HCT116 (cell line): ENCODE measurements around the gene ACSM6. TPM values are rescaled to one million over a fixed set of nuclear protein-coding genes. Genes with fewer than 3 reads are reported as not detected.

Experiments used
- ATAC-seq: fragments of 200-7000 bp; cut with Tn5 transposase; 2 replicates; pipeline ENCODE4 v1.9.1; 2020; ENCODE audit warnings: mild to moderate bottlenecking, moderate library complexity
- BruUV-seq: library from RNA; stranded (reverse); fragments of 400-500 nt; replicated peaks from 2 replicates; lab custom pipeline; 2021; lab: Mats Ljungman, UMichigan
- CTCF ChIA-PET: fragments of 300-600 bp; sonication (Branson Sonifier 250); formaldehyde crosslinking; loops from one replicate; lab custom pipeline; 2021; ENCODE audit warnings: antibody characterized with exemption; lab: Charles Lee
- POLR2A ChIA-PET: fragments of 300-600, 350-600 bp; sonication (Branson Sonifier 250); formaldehyde crosslinking; loops from one replicate; lab custom pipeline; 2021; ENCODE audit warnings: antibody characterized with exemption; lab: Charles Lee
- RAD21 ChIA-PET, 2 experiments: fragments of 300-600 bp; sonication (Branson Sonifier 250); formaldehyde crosslinking; loops; one replicate each; lab custom pipeline; 2023; ENCODE audit warnings: low total read pairs in 2 of 2; ENCODE audit not compliant: uncharacterized antibody in 2 of 2, unreplicated experiment in 2 of 2, low non-redundant PET in 1 of 2; lab: Charles Lee
- DNase-seq: peaks from one replicate; pipeline ENCODE4 v3.0.0-alpha.2; 2010; ENCODE audit warnings: low read depth, low spot score
- H2AFZ ChIP-seq: fragments of 200-600 bp; shearing (Covaris generic), sonication (generic); 2 replicates; pipeline ENCODE4 v1.6.1; 2017; ENCODE audit warnings: low read depth, mixed run types, mixed read lengths, antibody characterized with exemption, low read length; ENCODE audit not compliant: poor library complexity, severe bottlenecking
- H3K27ac ChIP-seq: 2 replicates; pipeline ENCODE4 v1.5.1; 2012; ENCODE audit warnings: low read depth, low read length
- H3K27me3 ChIP-seq: fragments of 200-600 bp; sonication (generic); 2 replicates; pipeline ENCODE4 v1.6.1; 2016; ENCODE audit warnings: mixed run types, low read length, mixed read lengths; ENCODE audit not compliant: insufficient read depth
- H3K36me3 ChIP-seq, 2 experiments: fragments of 200-500 bp in 1 of 2; fragments of 200-600 bp in 1 of 2; sonication (Bioruptor generic) in 1 of 2; sonication (generic) in 1 of 2; 2 replicates each; pipeline versions ENCODE4 v1.5.1 to v1.6.1; 2014 to 2016; ENCODE audit warnings: low read length in 2 of 2, inconsistent platforms in 1 of 2, mixed read lengths in 1 of 2, mixed run types in 1 of 2; ENCODE audit not compliant: insufficient read depth in 2 of 2, control insufficient read depth in 1 of 2
- H3K4me1 ChIP-seq, 2 experiments: fragments of 200-600 bp in 1 of 2; sonication (generic) in 1 of 2; 2 replicates each; pipeline versions ENCODE4 v1.5.1 to v1.6.1; 2012 to 2017; ENCODE audit warnings: low read length in 2 of 2, inconsistent platforms in 1 of 2, mild to moderate bottlenecking in 1 of 2, mixed read lengths in 1 of 2, mixed run types in 1 of 2, moderate library complexity in 1 of 2; ENCODE audit not compliant: insufficient read depth in 2 of 2, control insufficient read depth in 1 of 2
- H3K4me2 ChIP-seq: fragments of 200-600 bp; sonication (generic); 2 replicates; pipeline ENCODE4 v1.6.1; 2017; ENCODE audit warnings: mixed run types, low read length, mixed read lengths
- H3K4me3 ChIP-seq, 2 experiments: fragments of 200-600 bp in 1 of 2; sonication (generic) in 1 of 2; replicated peaks in 1 of 2; 2 replicates each; pipeline ENCODE4 v1.5.1; 2011 to 2016; ENCODE audit warnings: low read length in 2 of 2, control low read depth in 1 of 2, low read depth in 1 of 2, mild to moderate bottlenecking in 1 of 2, mixed read lengths in 1 of 2, mixed run types in 1 of 2
- H3K79me2 ChIP-seq: fragments of 200-600 bp; sonication (generic); 2 replicates; pipeline ENCODE4 v1.6.1; 2017; ENCODE audit warnings: mild to moderate bottlenecking, mixed run types, low read length, moderate library complexity, mixed read lengths; ENCODE audit not compliant: insufficient read depth
- H3K9ac ChIP-seq: fragments of 200-600 bp; sonication (generic); 2 replicates; pipeline ENCODE4 v1.6.1; 2016; ENCODE audit warnings: low read length, mixed read lengths
- H3K9me2 ChIP-seq: fragments of 200-600 bp; sonication (generic), shearing (Covaris generic); 2 replicates; pipeline ENCODE4 v1.6.1; 2017; ENCODE audit warnings: mixed run types, mild to moderate bottlenecking, moderate library complexity; ENCODE audit not compliant: insufficient read depth
- H3K9me3 ChIP-seq, 2 experiments: fragments of 200-500 bp in 1 of 2; fragments of 200-600 bp in 1 of 2; sonication (Bioruptor generic) in 1 of 2; sonication (generic) in 1 of 2; 2 replicates each; pipeline ENCODE4 v1.6.1; 2014 to 2017; ENCODE audit warnings: low read length in 2 of 2, mixed read lengths in 2 of 2, inconsistent platforms in 1 of 2, low read depth in 1 of 2, mild to moderate bottlenecking in 1 of 2, mixed run types in 1 of 2, moderate library complexity in 1 of 2; ENCODE audit not compliant: control insufficient read depth in 1 of 2, insufficient read depth in 1 of 2
- H4K20me1 ChIP-seq: fragments of 200-600 bp; sonication (generic), shearing (Covaris generic); 2 replicates; pipeline ENCODE4 v1.6.1; 2017; ENCODE audit warnings: mixed run types, mild to moderate bottlenecking, moderate library complexity; ENCODE audit not compliant: insufficient read depth
- CEBPB ChIP-seq: IDR thresholded peaks from 2 replicates; pipeline ENCODE4 v1.6.1; 2012; ENCODE audit warnings: low read depth
- EGR1 ChIP-seq: IDR thresholded peaks from 2 replicates; pipeline ENCODE4 v1.6.1; 2012; ENCODE audit warnings: low read depth
- ELF1 ChIP-seq: IDR thresholded peaks from 2 replicates; pipeline ENCODE4 v1.6.1; 2012; ENCODE audit warnings: low read depth, borderline replicate concordance
- EZH2 ChIP-seq: fragments of 200-600 bp; sonication (generic); IDR thresholded peaks from 2 replicates; pipeline ENCODE4 v1.6.1; 2017; ENCODE audit warnings: antibody characterized with exemption, mixed run types
- EZH2phosphoT487 ChIP-seq: fragments of 200-600 bp; IDR thresholded peaks from 2 replicates; pipeline ENCODE4 v1.6.1; 2018; ENCODE audit warnings: antibody characterized with exemption, borderline replicate concordance
- POLR2A ChIP-seq: IDR thresholded peaks from 2 replicates; pipeline ENCODE4 v1.7.0; 2011; ENCODE audit warnings: borderline replicate concordance; ENCODE audit not compliant: insufficient read depth, insufficient read length; ENCODE audit errors: extremely low read depth
- TCF7L2 ChIP-seq: IDR thresholded peaks from 2 replicates; pipeline ENCODE4 v1.7.0; 2011; ENCODE audit warnings: borderline replicate concordance, inconsistent platforms; ENCODE audit not compliant: insufficient read depth, insufficient read length; ENCODE audit errors: extremely low read depth
- ZFX ChIP-seq: fragments of 450-650 bp; IDR thresholded peaks from 2 replicates; pipeline ENCODE4 v1.6.1; 2017
- intact Hi-C: fragments of 100-400 bp; cut with micrococcal nuclease; formaldehyde crosslinking; loops from 2 replicates; pipeline ENCODE4 v1.10.0; 2022
- total RNA-seq: library from RNA; stranded (reverse); gene quantifications from one replicate; pipeline ENCODE4 v1.2.1, GENCODE V29; 2021; ENCODE audit not compliant: unreplicated experiment
- TF ChIP-seq, protein P1 (sequence below): IDR thresholded peaks from 2 replicates; pipeline ENCODE4 v1.6.1; 2012
- TF ChIP-seq, protein P2 (sequence below): IDR thresholded peaks from 2 replicates; pipeline ENCODE4 v1.6.1; 2011; ENCODE audit warnings: mild to moderate bottlenecking, low read length, moderate library complexity; ENCODE audit not compliant: insufficient replicate concordance; ENCODE audit errors: extremely low read depth

Gene ACSM6
- total RNA-seq, 1 experiment from 2014 or later, result not detected

DNA sequence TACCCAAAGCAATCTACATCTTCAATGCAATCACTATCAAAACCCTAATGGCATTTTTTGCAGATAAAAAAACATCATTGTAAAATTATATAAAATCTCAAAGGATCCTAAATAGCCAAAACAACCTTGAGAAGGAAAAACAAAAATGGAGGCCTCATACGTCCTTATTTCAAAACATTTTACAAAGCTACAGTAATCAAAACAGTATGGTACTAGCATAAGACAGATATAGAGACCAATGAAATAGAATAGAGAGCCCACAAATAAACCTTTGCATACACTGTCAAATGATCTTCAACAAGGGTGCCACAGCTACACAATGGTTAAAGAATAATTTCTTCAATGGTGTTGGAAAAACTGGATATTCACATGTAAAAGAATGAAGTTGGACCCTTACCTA lies 62.2 kb downstream of the ACSM6 start:
- RAD21 ChIA-PET, result no interaction called here
- TF ChIP-seq TCF7L2 (no peak), ELF1 (no peak), EZH2phosphoT487 (no peak), POLR2A (no peak), ZFX (no peak), EZH2 (no peak), CEBPB (no peak), EGR1 (no peak)
- TF ChIP-seq, protein P1, sequence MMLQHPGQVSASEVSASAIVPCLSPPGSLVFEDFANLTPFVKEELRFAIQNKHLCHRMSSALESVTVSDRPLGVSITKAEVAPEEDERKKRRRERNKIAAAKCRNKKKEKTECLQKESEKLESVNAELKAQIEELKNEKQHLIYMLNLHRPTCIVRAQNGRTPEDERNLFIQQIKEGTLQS, result no peak
- TF ChIP-seq, protein P2, sequence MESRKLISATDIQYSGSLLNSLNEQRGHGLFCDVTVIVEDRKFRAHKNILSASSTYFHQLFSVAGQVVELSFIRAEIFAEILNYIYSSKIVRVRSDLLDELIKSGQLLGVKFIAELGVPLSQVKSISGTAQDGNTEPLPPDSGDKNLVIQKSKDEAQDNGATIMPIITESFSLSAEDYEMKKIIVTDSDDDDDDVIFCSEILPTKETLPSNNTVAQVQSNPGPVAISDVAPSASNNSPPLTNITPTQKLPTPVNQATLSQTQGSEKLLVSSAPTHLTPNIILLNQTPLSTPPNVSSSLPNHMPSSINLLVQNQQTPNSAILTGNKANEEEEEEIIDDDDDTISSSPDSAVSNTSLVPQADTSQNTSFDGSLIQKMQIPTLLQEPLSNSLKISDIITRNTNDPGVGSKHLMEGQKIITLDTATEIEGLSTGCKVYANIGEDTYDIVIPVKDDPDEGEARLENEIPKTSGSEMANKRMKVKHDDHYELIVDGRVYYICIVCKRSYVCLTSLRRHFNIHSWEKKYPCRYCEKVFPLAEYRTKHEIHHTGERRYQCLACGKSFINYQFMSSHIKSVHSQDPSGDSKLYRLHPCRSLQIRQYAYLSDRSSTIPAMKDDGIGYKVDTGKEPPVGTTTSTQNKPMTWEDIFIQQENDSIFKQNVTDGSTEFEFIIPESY, result no peak

More for the DNA sequence above, 62.2 kb downstream of the ACSM6 start:
- Histone ChIP-seq H3K36me3 (peaks cover 0 to 3% of the 10 kb centered on the region in 2 experiments; a peak in 1 of 4 replicates), H3K27ac (no peak overlapping the region), H3K9me3 (no peaks in the 10 kb centered on the region), H3K79me2 (0 out of 2 replicates have a peak, but pooled peaks cover 19% of the 10 kb centered on the region), H3K9me2 (no peaks in the 10 kb centered on the region), H3K27me3 (no peaks in the 10 kb centered on the region), H2AFZ (no peak overlapping the region), H4K20me1 (no peaks in the 10 kb centered on the region), H3K9ac (no peak overlapping the region), H3K4me1 (peaks cover 13% of the 10 kb centered on the region in 2 experiments), H3K4me3 (no peak overlapping the region), H3K4me2 (no peak overlapping the region)
- ATAC-seq (no peak), DNase-seq (no peak)
- CTCF ChIA-PET, result no interaction called here
- POLR2A ChIA-PET, result no interaction called here
- no TSS peak for BruUV-seq
- intact Hi-C loops, result no loop called here
